ENCODE measurements around the gene DAPK1.

DNA sequence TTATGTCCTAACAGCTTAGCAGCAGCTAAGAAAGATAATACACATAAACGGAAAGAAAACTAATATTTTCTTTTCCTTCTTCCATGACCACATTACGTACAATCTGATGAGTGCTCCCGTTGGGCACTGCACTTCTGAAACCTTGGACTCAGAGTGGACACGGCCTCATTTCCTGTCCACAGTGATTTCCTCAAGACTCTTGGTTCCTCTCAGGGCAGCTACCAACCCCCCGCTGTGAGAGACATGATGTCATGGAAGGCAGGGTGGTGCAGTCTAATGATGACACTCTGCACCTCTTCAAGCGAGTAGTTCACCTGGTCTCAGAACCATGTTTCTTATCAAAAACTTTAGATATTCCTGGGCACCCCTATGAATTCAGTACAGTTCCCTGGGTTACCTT lies 159.5 kb downstream of the DAPK1 start:
- TF ChIP-seq CTCF (IDR thresholded peaks at IDR 0.05; ENCODE audit: low read depth, low read length) (no peak), EZH2phosphoT487 (IDR thresholded peaks at IDR 0.05; ENCODE audit: low read depth) (no peak)
